Measurements from ENCODE around the gene TWF2.
A peak's percentile ranks its signal among the peaks of the same experiment; 100 is the strongest.

TWF2 gene

GRCh38 chr3:52245322-52246263, 6.6 kb upstream of the TWF2 start, which contains the start of gene PPM1M:
PPM1M (plus strand) TSS chr3:52245759; CDS start chr3:52245825, 66 bp downstream.
- TF ChIP-seq CTCF (IDR thresholded peaks at IDR 0.05; ENCODE audit: low read depth, low read length, missing control alignments): no peak
- no peak for DNase-seq (ENCODE audit: extremely low read depth, low read depth)
- peak within 1 kb of the TSS; percentile 49 for H3K4me3 ChIP-seq (replicated peaks; ENCODE audit: low read depth, low read length)

- H3K4me3 ChIP-seq (replicated peaks; ENCODE audit: low read depth, low read length): no peak overlapping the region
- no peak for DNase-seq (ENCODE audit: extremely low read depth, low read depth)
- no peak for TF ChIP-seq CTCF (IDR thresholded peaks at IDR 0.05; ENCODE audit: low read depth, low read length, missing control alignments)
Observed at GRCh38 chr3:52243791-52244628, 5.1 kb upstream of the TWF2 start.

- DNase-seq (ENCODE audit: extremely low read depth, low read depth): no peak
- no peak for TF ChIP-seq CTCF (IDR thresholded peaks at IDR 0.05; ENCODE audit: low read depth, low read length, missing control alignments)
- no peak overlapping the region for H3K4me3 ChIP-seq (replicated peaks; ENCODE audit: low read depth, low read length)
Observed at GRCh38 chr3:52242039-52242438, 3.1 kb upstream of the TWF2 start.

- TF ChIP-seq CTCF (IDR thresholded peaks at IDR 0.05; ENCODE audit: low read depth, low read length, missing control alignments): no peak
- H3K4me3 ChIP-seq (replicated peaks; ENCODE audit: low read depth, low read length): no peak overlapping the region
- DNase-seq (ENCODE audit: extremely low read depth, low read depth): no peak
Observed at GRCh38 chr3:52240886-52241370, 2.0 kb upstream of the TWF2 start.

GRCh38 chr3:52240059-52240885, 1.3 kb upstream of the TWF2 start:
- peak overlapping the region; percentile 66 for H3K4me3 ChIP-seq (replicated peaks; ENCODE audit: low read depth, low read length)
- TF ChIP-seq CTCF (IDR thresholded peaks at IDR 0.05; ENCODE audit: low read depth, low read length, missing control alignments): no peak
- DNase-seq (ENCODE audit: extremely low read depth, low read depth): peak; percentile 88

GRCh38 chr3:52238193-52238760, 681 bp downstream of the TWF2 start:
- H3K4me3 ChIP-seq (replicated peaks; ENCODE audit: low read depth, low read length): peak overlapping the region; percentile 66
- DNase-seq (ENCODE audit: extremely low read depth, low read depth): no peak
- TF ChIP-seq CTCF (IDR thresholded peaks at IDR 0.05; ENCODE audit: low read depth, low read length, missing control alignments): no peak

Measured in HFF-Myc (cell line).